SK-N-SH (cell line): ENCODE data around the gene IQSEC2. TPM values are rescaled to one million over a fixed set of nuclear protein-coding genes. Genes with fewer than 3 reads are reported as not detected.

Experiments used
- CTCF ChIA-PET: fragments of 300-600, 350-600 bp; formaldehyde crosslinking; extraction: SDS; loops from one replicate; lab custom pipeline; 2021; lab: Yijun Ruan, JAX
- POLR2A ChIA-PET: fragments of 350-600 bp; sonication (Branson Sonifier 250); formaldehyde crosslinking; extraction: SDS; loops from one replicate; lab custom pipeline; 2020; ENCODE audit warnings: antibody characterized with exemption, inconsistent platforms; lab: Yijun Ruan, JAX
- DNase-seq: peaks from one replicate; pipeline ENCODE4 v3.0.0; 2012
- H2AFZ ChIP-seq: fragments of 200-600 bp; sonication (generic); 2 replicates; pipeline ENCODE4 v1.8.1; 2016; ENCODE audit warnings: antibody characterized with exemption, mild to moderate bottlenecking, low read depth
- H3F3A ChIP-seq: fragments of 200-600 bp; sonication (generic); replicated peaks from 2 replicates; pipeline ENCODE3; 2016; ENCODE audit warnings: antibody characterized with exemption, mild to moderate bottlenecking; ENCODE audit not compliant: insufficient read depth
- H3K27ac ChIP-seq, 2 experiments: fragments of 200-500 bp in 1 of 2; fragments of 200-600 bp in 1 of 2; sonication (Bioruptor generic) in 1 of 2; sonication (generic), shearing (Covaris generic) in 1 of 2; 2 replicates each; pipeline versions ENCODE4 v1.5.1 to v1.6.1; 2014 to 2016; ENCODE audit warnings: low read depth in 2 of 2, inconsistent platforms in 1 of 2, low read length in 1 of 2, mild to moderate bottlenecking in 1 of 2, mixed read lengths in 1 of 2
- H3K27me3 ChIP-seq: fragments of 200-600 bp; sonication (generic), shearing (Covaris generic); 2 replicates; pipeline ENCODE4 v1.6.1; 2016; ENCODE audit warnings: mixed run types; ENCODE audit not compliant: insufficient read depth
- H3K36me3 ChIP-seq, 2 experiments: fragments of 200-500 bp in 1 of 2; fragments of 200-600 bp in 1 of 2; sonication (Bioruptor generic) in 1 of 2; sonication (generic) in 1 of 2; replicated peaks in 1 of 2; 2 replicates each; pipeline versions ENCODE3 to v1.5.1; 2014 to 2016; ENCODE audit warnings: low read length in 1 of 2, mild to moderate bottlenecking in 1 of 2; ENCODE audit not compliant: insufficient read depth in 2 of 2, control insufficient read depth in 1 of 2
- H3K4me1 ChIP-seq, 2 experiments: fragments of 200-500 bp in 1 of 2; fragments of 200-600 bp in 1 of 2; sonication (Bioruptor generic) in 1 of 2; sonication (generic), shearing (Covaris generic) in 1 of 2; 2 replicates each; pipeline versions ENCODE4 v1.5.1 to v1.6.1; 2014 to 2016; ENCODE audit warnings: low read depth in 1 of 2, low read length in 1 of 2, mixed run types in 1 of 2; ENCODE audit not compliant: insufficient read depth in 2 of 2, control insufficient read depth in 1 of 2
- H3K4me2 ChIP-seq: fragments of 200-600 bp; sonication (generic), shearing (Covaris generic); 2 replicates; pipeline ENCODE4 v1.6.1; 2017; ENCODE audit warnings: mixed run types
- H3K4me3 ChIP-seq, 2 experiments: fragments of 200-500 bp in 1 of 2; fragments of 200-600 bp in 1 of 2; sonication (Bioruptor generic) in 1 of 2; sonication (generic), shearing (Covaris generic) in 1 of 2; 2 replicates each; pipeline versions ENCODE4 v1.5.1 to v1.8.1; 2014 to 2016; ENCODE audit warnings: low read depth in 2 of 2, inconsistent platforms in 1 of 2, low read length in 1 of 2, mild to moderate bottlenecking in 1 of 2, mixed read lengths in 1 of 2, moderate library complexity in 1 of 2
- H3K79me2 ChIP-seq: fragments of 200-600 bp; sonication (generic); 2 replicates; pipeline ENCODE4 v1.8.1; 2017; ENCODE audit warnings: mild to moderate bottlenecking; ENCODE audit not compliant: insufficient read depth
- H3K9ac ChIP-seq: fragments of 200-600 bp; sonication (generic); 2 replicates; pipeline ENCODE4 v1.6.1; 2017; ENCODE audit warnings: mixed run types
- H3K9me2 ChIP-seq: fragments of 200-600 bp; sonication (generic); 2 replicates; pipeline ENCODE4 v1.6.1; 2017; ENCODE audit warnings: mixed run types
- H3K9me3 ChIP-seq: fragments of 200-600 bp; sonication (generic); 2 replicates; pipeline ENCODE4 v1.6.1; 2017; ENCODE audit warnings: mixed run types, mild to moderate bottlenecking, moderate library complexity
- H4K20me1 ChIP-seq: fragments of 200-600 bp; sonication (generic); 2 replicates; pipeline ENCODE4 v1.6.1; 2017; ENCODE audit warnings: mild to moderate bottlenecking, mixed run types; ENCODE audit not compliant: insufficient read depth
- CTCF ChIP-seq: fragments of 200-600 bp; sonication (generic); IDR thresholded peaks from 2 replicates; pipeline ENCODE4 v1.6.1; 2017; ENCODE audit warnings: antibody characterized with exemption, mild to moderate bottlenecking, moderate library complexity
- EP300 ChIP-seq, 2 experiments: IDR thresholded peaks; 2 replicates each; pipeline versions ENCODE4 v1.4.0 to v1.6.1; 2012; ENCODE audit warnings: borderline replicate concordance in 1 of 2, low read depth in 1 of 2, low read length in 1 of 2
- FOSL2 ChIP-seq: IDR thresholded peaks from 2 replicates; pipeline ENCODE4 v1.4.0; 2012; ENCODE audit warnings: low read depth, mild to moderate bottlenecking, moderate library complexity, borderline replicate concordance
- FOXM1 ChIP-seq: IDR thresholded peaks from 2 replicates; pipeline ENCODE4 v1.4.0; 2012; ENCODE audit warnings: low read depth, mild to moderate bottlenecking
- GABPA ChIP-seq: IDR thresholded peaks from 2 replicates; pipeline ENCODE4 v1.4.0; 2012; ENCODE audit warnings: low read depth, mild to moderate bottlenecking
- IRF3 ChIP-seq: fragments of 150-350 bp; IDR thresholded peaks from 2 replicates; pipeline ENCODE4 v1.6.1; 2016; ENCODE audit warnings: mild to moderate bottlenecking, low read depth, low read length
- NFIC ChIP-seq: IDR thresholded peaks from 2 replicates; pipeline ENCODE4 v1.4.0; 2012; ENCODE audit warnings: borderline replicate concordance
- PBX3 ChIP-seq: IDR thresholded peaks from 2 replicates; pipeline ENCODE4; 2012
- TCF12 ChIP-seq: IDR thresholded peaks from 2 replicates; pipeline ENCODE4 v1.4.0; 2012
- TEAD4 ChIP-seq: IDR thresholded peaks from 2 replicates; pipeline ENCODE4 v1.4.0; 2012; ENCODE audit warnings: mild to moderate bottlenecking, borderline replicate concordance; ENCODE audit not compliant: insufficient read depth
- WGBS: methylation state at CpG from one replicate; pipeline ENCODE4 v1.1.6; 2017; ENCODE audit warnings: low lambda C conversion rate; 5-methylcytosine and 5-hydroxymethylcytosine counted together
- polyA plus RNA-seq, 3 experiments: library from polyadenylated mRNA; depleted of rRNA; stranded (reverse); fragments of >200 nt; gene quantifications; 2 replicates each; pipeline ENCODE4 v1.2.3, GENCODE V29; 2012

IQSEC2 gene
- polyA plus RNA-seq, 1 of the 3 experiments (the other 2 are of a cell fraction), result 24.7 TPM

- peaks cover 8% of the 10 kb centered on the region; the same call in 1 of the 2 replicates for H3K79me2 ChIP-seq
These were observed 745 bp upstream of the IQSEC2 start for GRCh38 chrX:53281963-53282695.

More at GRCh38 chrX:53281963-53282695, 745 bp upstream of the IQSEC2 start:
- Histone ChIP-seq H3K27ac (peak overlapping the region; percentile 47 to 85; a peak in 3 of 4 replicates), H3K9ac (no peak overlapping the region), H3K9me3 (no peaks in the 10 kb centered on the region), H3K27me3 (no peaks in the 10 kb centered on the region), H2AFZ (no peak overlapping the region), H3K4me2 (peak overlapping the region; percentile 91), H3K4me3 (peak overlapping the region in 1 of 2 experiments; percentile 73; a peak in 1 of 4 replicates), H3K9me2 (no peaks in the 10 kb centered on the region), H3F3A (peaks cover 14% of the 10 kb centered on the region), H3K36me3 (peaks cover 0 to 3% of the 10 kb centered on the region in 2 experiments), H4K20me1 (no peaks in the 10 kb centered on the region), H3K4me1 (peaks cover 27 to 41% of the 10 kb centered on the region in 2 experiments)
- ChIA-PET POLR2A (interaction anchor here (0.6 kb wide), 1 partner anchor 57 kb away, joined by 3 read pairs; the partner anchor contains the start of gene KDM5C), CTCF (interaction anchor here (0.9 to 6.6 kb wide), 8 partner anchors 9 to 212 kb away, joined by 3 to 60 read pairs (median 8); no protein-coding TSS in a partner anchor)
- TF ChIP-seq CTCF, result no peak
- no peak for TF ChIP-seq EP300 (IDR thresholded peaks at IDR 0.05; ENCODE audit: borderline replicate concordance in 1 of 2, low read depth in 1 of 2, low read length in 1 of 2)
- no peak for TF ChIP-seq GABPA
- no peak for TF ChIP-seq NFIC
- TF ChIP-seq FOSL2, result no peak
- no peak for TF ChIP-seq TCF12
- no peak for TF ChIP-seq IRF3
- TF ChIP-seq PBX3, result no peak
- no peak for TF ChIP-seq FOXM1
- no peak for TF ChIP-seq TEAD4
- DNase-seq, result no peak
- 42% methylated on average over 5 of the region's 5 CpGs for WGBS
